GM18511 (cell line): ENCODE results near the gene THRB.

Experiments used
- ATAC-seq: cut with Tn5 transposase; IDR thresholded peaks from one replicate; pipeline ENCODE4 v1.9.1; 2021; ENCODE audit warnings: mild to moderate bottlenecking, moderate library complexity; ENCODE audit not compliant: unreplicated experiment

The THRB gene

GRCh38 chr3:24286405-24286804, 208.2 kb downstream of the THRB start:
- no peak for ATAC-seq

DNA sequence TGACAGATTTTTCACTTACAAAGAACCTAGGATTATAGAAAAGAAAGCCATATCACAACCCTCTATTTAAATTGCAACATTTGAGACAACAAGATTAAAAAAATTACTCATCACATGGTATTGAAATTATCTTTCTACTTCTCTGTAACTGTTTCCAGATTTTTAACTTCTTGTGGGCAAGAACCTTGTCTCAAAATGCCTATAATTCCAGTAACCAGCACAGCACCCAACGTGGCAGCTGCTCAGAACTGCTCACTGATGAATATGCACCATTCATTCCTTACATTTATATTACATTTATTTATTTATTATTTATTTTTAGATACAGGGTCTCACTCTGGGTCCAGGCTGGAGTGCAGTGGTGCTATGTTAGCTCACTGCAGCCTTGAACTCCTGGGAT, 216.1 kb downstream of the THRB start:
- ATAC-seq, result no peak

GRCh38 chr3:24273491-24273890, 221.2 kb downstream of the THRB start:
- no peak for ATAC-seq

DNA sequence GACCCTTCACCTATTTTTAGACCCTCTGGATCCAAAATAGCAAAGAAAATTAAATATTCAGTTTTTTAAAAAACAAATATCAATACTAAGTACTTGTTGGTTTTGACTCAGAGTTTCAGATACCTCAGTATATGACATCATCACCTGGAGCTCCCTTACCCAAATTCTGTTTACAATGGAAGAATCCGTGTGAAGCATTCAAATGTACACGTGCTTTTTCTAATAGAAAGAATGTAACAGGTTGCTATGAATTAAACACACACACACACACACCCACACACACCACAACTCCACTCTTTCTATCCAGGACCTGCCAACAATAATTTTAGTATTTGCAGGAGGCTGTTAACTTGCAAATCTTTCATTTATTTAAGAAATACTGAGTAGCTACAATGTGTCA, 221.8 kb downstream of the THRB start:
- no peak for ATAC-seq

DNA sequence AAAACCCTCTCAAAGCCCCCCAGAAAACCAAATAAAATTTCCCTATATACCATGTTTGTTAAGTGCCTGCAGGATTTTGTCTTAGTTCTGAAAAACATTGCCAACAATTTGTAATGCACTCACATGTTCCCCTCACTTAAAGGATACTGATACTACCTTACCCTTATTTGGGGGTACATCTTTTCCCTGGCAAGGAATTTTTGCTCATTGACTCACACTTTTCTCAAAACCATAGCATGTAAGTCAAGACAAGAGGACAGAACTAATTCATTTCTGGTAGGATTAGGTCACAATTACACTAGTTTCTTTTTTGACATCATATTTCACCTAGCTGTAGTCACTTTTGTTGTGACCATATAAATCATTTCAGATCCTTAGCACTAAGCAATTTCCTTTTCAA, 222.2 kb downstream of the THRB start:
- ATAC-seq, result no peak

GRCh38 chr3:24271228-24271627, 223.4 kb downstream of the THRB start:
- no peak for ATAC-seq

DNA sequence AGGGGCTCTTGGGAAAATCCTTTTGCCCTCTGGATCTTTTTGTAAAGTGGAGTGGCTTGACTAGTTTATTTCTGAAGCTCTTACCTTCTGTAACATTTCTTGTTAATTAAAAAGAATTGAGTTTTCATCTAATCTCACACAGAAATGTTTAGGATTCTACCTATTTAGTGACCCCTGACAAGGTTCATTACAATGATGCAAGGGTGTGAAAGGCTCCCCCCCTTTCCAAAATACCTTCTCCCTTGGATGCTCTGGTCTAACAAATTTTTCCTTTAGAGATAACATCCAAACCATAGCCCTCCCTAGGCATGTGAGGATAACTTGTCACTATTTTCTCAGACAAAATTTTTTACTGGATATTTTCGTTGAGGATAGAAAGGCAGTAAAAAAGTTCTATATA, 223.9 kb downstream of the THRB start:
- ATAC-seq, result no peak

GRCh38 chr3:24270204-24270691, 224.4 kb downstream of the THRB start:
- no peak for ATAC-seq

DNA sequence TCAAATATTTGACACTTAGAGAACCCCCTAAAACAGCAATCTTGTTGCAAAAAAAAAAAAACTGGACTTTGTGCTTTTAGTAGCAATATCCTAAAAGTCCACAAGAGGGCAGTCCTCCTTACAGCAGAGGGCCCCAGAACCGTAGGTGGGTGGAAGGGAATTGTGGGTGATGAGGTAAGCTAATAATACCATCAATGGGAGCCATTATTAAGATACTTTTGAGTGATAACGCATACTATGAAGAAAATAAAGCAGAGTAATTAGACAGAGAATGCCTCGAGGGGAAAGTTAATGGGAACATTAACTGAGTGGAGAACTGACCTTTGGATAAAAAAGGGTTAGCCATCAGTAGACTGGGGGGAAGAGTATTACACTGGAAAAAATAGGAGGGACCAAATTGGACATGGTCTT, 229.9 kb downstream of the THRB start:
- ATAC-seq, result peak; percentile 83

DNA sequence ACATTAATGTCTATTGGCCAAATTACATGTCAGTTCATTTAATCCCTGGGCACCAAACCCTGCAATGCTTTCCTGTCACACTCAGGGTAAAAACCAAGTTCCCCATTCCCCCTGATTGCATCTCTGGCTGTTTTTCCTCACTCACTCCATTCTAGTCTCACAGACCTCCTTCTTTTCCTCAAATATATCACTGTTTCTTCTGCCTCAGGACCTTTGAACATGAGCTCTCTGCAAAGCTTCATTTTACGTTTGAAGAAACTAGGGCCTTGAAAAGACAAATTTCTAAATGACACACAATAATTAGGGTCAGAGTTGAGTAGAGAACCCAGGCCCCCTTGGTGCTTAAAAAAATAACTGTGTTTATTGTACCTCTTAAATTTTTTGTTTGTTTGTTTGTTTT, 230.6 kb downstream of the THRB start:
- no peak for ATAC-seq

DNA sequence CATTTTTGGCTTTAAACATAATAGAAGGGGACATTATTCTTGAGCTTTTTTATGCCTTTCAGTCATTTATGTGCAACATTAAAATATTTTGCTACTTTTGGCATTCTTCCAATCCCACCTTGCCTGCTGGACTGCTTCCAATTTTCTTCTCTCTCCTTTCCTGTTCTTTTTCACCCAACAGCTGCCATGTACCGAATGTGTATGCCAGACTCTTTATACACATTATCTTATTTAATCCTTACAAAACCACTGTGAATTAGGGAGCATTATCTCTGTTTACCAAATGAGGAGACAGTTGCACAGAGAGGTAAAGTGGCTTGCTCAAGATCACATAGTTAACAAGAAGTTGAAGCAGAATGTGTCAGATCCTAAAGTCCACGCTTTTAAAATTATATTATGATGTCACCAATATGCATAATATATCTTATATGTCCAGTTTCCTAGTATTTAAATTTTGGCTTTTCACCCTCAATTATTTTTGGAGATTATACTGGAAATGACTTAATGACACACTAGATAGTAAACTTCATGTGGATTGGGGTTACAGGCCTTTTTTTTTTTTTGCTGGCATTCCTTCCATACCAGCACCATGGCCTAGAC, 231.5 kb downstream of the THRB start:
- ATAC-seq, result no peak

GRCh38 chr3:24261521-24261920, 233.1 kb downstream of the THRB start:
- ATAC-seq, result no peak

GRCh38 chr3:24259901-24260512, 234.6 kb downstream of the THRB start:
- peak; percentile 52 for ATAC-seq

GRCh38 chr3:24258727-24259600, 235.7 kb downstream of the THRB start:
- no peak for ATAC-seq

- ATAC-seq, result no peak
Observed at GRCh38 chr3:24258260-24258659, 236.4 kb downstream of the THRB start.

DNA sequence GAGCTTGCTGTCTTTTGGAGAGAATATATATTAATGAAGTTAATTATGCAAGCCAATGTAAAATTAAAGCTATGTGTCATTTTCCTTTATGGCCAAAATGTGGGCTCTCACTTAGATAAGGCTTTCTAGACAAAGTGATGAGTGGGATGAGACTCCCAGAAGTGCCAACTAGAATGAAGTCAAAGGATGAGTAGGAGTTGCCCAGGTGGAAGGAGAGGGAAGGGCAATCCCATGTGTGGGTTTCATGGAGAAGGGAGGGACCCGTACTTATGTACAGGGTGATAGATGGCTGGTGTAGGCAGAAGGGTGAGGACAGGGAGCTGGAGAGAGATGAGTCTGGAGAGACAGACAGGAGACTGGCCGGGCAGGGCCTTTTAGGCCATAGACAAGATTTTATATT, 239.2 kb downstream of the THRB start:
- no peak for ATAC-seq

GRCh38 chr3:24254649-24255048, 240.0 kb downstream of the THRB start:
- ATAC-seq, result no peak

- ATAC-seq, result no peak
Observed at GRCh38 chr3:24253336-24253735, 241.3 kb downstream of the THRB start.

DNA sequence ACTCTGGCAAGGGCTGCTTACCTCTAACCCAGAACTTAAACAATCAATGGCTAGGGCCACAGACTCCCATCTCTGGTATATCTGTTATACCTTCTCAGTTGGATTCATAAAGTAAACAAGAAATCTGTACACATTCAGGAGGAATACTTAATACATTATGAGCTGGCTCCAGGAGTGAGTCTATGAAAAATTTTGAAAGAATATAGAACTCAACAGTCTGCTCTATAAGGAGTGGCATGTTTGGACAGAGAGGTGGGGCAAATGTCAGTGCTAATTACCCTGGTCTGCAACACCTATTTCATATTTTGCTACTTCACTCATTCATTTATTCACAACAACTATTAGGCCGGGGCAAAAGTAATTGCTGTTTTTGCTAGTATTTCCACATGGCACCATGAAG, 245.1 kb downstream of the THRB start:
- no peak for ATAC-seq

GRCh38 chr3:24245056-24245455, 249.6 kb downstream of the THRB start:
- ATAC-seq, result no peak

- ATAC-seq, result no peak
Observed at GRCh38 chr3:24244491-24244890, 250.2 kb downstream of the THRB start.
